Measurements from ENCODE around the gene C4orf36. TPM values are rescaled to one million over a fixed set of nuclear protein-coding genes. Genes with fewer than 3 reads are reported as not detected.

Gene C4orf36
- total and polyA plus RNA-seq, 2 of the 8 experiments (the other 6 are each of a cell fraction or from before 2014, with no cell fraction given) = 1.2 to 1.5 TPM

DNA sequence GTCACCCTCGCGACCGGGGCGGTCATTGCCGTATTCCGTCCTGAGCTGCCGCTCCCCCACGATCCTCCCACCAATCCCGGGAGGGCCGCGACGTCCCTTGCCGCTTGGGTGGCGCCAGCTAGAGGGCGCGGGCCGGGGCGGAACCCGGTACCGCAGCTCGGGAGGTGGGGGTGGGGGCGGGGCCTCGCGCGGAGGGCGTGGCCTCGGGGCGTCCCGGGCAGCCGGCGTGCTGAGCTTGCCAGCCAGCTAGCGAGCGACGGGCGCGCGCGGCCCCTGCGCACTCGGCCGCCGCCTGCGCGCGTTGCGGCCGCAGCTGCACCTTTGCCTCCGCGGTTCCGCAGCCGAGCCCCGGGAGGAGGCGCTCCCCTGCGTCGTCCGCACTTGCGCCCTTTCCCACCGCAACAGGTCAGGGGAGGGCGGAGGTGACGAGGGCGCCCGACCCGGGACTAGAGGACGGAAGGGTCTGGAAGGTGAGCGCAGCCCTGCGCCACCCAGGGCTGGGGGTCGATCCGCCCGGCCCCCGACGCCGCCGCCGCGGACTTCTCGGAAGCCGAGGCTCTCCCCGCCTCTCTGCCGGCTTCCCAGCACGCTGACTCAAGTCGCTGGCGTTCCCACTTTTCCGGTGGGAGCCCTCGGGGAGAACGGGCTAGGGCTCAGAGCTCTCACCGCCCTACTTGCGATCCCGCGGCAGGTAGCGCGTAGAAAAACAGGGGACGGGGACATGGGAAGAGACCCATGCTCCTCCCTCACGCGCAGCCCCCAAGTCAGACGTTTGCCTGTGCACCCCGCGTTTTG is 42.7 kb upstream of the C4orf36 start, which contains the start of gene AFF1:
TSS of gene AFF1 (plus strand) at position 241 of the 795 bp plus-strand sequence. CDS start 13,523 bp downstream, outside the sequence.
- H3K79me2 ChIP-seq (ENCODE audit: control insufficient read depth in 1 of 2, insufficient read depth in 2 of 2, low read length in 2 of 2) = peaks cover 23 to 39% of the 10 kb centered on the region in 2 experiments
- peak within 1 kb of the TSS; percentile 78 for H4K5ac ChIP-seq (ENCODE audit: insufficient read length, low read depth, low read length)
- peak within 1 kb of the TSS; percentile 64 for H2BK12ac ChIP-seq (ENCODE audit: low read depth, low read length)
- no peak within 1 kb of the TSS for H3K14ac ChIP-seq (ENCODE audit: insufficient read length)
- H3K9ac ChIP-seq (replicated peaks in 1 of 4; ENCODE audit: extremely low read depth in 1 of 4, low read depth in 3 of 4, low read length in 3 of 4) = peak within 1 kb of the TSS; percentile 72 to 85 (median 80)
- POLR2A ChIA-PET (ENCODE audit: partially characterized antibody) = interaction anchor here (0.6 to 15.3 kb wide), 29 partner anchors 12 to 490 kb away, joined by 3 to 319 read pairs (median 4); partner anchors contain the start of gene KLHL8
- CTCF ChIA-PET (ENCODE audit: partially characterized antibody) = interaction anchor here (0.6 to 2.5 kb wide), 17 partner anchors 10 to 186 kb away, joined by 3 to 13 read pairs (median 4); no protein-coding TSS in a partner anchor
- H3K23ac ChIP-seq (ENCODE audit: insufficient read length) = no peak within 1 kb of the TSS
- H3K4me1 ChIP-seq (replicated peaks in 1 of 4; ENCODE audit: control insufficient read depth in 3 of 4, insufficient read depth in 4 of 4, low read length in 3 of 4) = peaks cover 0 to 5% (median 3%) of the 10 kb centered on the region in 4 experiments; a peak in 3 of 7 replicates
- peaks cover 3% of the 10 kb centered on the region in 2 experiments for H4K20me1 ChIP-seq (replicated peaks in 1 of 2; ENCODE audit: control insufficient read depth in 1 of 2, insufficient read depth in 2 of 2, low read length in 2 of 2)
- no peaks in the 10 kb centered on the region for H3K27me3 ChIP-seq (replicated peaks in 1 of 4; ENCODE audit: control insufficient read depth in 3 of 4, extremely low read depth in 1 of 4, insufficient read depth in 3 of 4, low read length in 3 of 4)
- no peak within 1 kb of the TSS; the same call in 1 of the 2 replicates for H2BK15ac ChIP-seq (ENCODE audit: low read length)
- no peaks in the 10 kb centered on the region for H3K9me3 ChIP-seq (ENCODE audit: insufficient read depth in 2 of 2, low read depth in 1 of 2, low read length in 1 of 2)
- no peak within 1 kb of the TSS; the same call in 1 of the 2 replicates for H2BK20ac ChIP-seq (ENCODE audit: low read length)
- H3K56ac ChIP-seq (replicated peaks; ENCODE audit: insufficient read length, low read depth, low read length) = peak within 1 kb of the TSS; percentile 90
- 3% methylated on average over 47 of the region's 97 CpGs; no CpG with 5 or more reads in 1 of the 2 experiments for WGBS, 2 experiments (ENCODE audit: extremely low coverage in 1 of 2, insufficient coverage in 1 of 2, insufficient read length in 1 of 2, insufficient replicate concordance in 2 of 2, low coverage in 1 of 2, low lambda C conversion rate in 2 of 2, missing lambda C conversion rate in 1 of 2)
- peak within 1 kb of the TSS; percentile 69 for H3K4ac ChIP-seq (replicated peaks; ENCODE audit: insufficient read length, low read depth, low read length)
- no peak within 1 kb of the TSS for H2AK5ac ChIP-seq (ENCODE audit: low read depth, low read length)
- peak within 1 kb of the TSS; percentile 86 for H4K8ac ChIP-seq (ENCODE audit: extremely low read depth, insufficient read depth, low read length)
- peaks cover 2% of the 10 kb centered on the region; the same call in 1 of the 2 replicates for H3K79me1 ChIP-seq (ENCODE audit: low read depth, low read length)
- H3K36me3 ChIP-seq (ENCODE audit: control insufficient read depth in 2 of 4, insufficient read depth in 4 of 4, low read length in 3 of 4) = no peaks in the 10 kb centered on the region
- H3K23me2 ChIP-seq (ENCODE audit: low read depth, low read length) = peaks cover 4% of the 10 kb centered on the region; the same call in 1 of the 2 replicates
- peak within 1 kb of the TSS; percentile 91 for H3K18ac ChIP-seq (ENCODE audit: extremely low read depth, low read length)
- peak within 1 kb of the TSS; percentile 90 for H2BK5ac ChIP-seq (ENCODE audit: low read depth, low read length)
- 0 out of 2 replicates have a peak within 1 kb of the TSS, but pooled peaks have one; percentile 54 for H2AFZ ChIP-seq (ENCODE audit: low read length)
- peak within 1 kb of the TSS; percentile 77 to 81 for H3K4me2 ChIP-seq (ENCODE audit: insufficient read depth in 1 of 2, low read depth in 2 of 2, low read length in 2 of 2)
- peak within 1 kb of the TSS; percentile 67 for H4K91ac ChIP-seq (replicated peaks; ENCODE audit: insufficient read length, low read length)
- H2BK120ac ChIP-seq (replicated peaks; ENCODE audit: low read depth, low read length) = no peak within 1 kb of the TSS
- no peak for FAIRE-seq
- H3K27ac ChIP-seq (ENCODE audit: low read depth, low read length) = peak within 1 kb of the TSS; percentile 81
- H3K4me3 ChIP-seq (ENCODE audit: extremely low read depth in 1 of 4, insufficient read depth in 2 of 4, low read depth in 3 of 4, low read length in 4 of 4) = peak within 1 kb of the TSS; percentile 67 to 88 (median 80)
- peak; percentile 81 to 90 for DNase-seq (ENCODE audit: low read depth in 1 of 2, low spot score in 2 of 2)
- TF ChIP-seq KDM4A (IDR thresholded peaks at IDR 0.05; ENCODE audit: low read depth, low read length, severe bottlenecking) (peak; percentile 70), MAFK (IDR thresholded peaks at IDR 0.05; ENCODE audit: low read depth, low read length) (no peak), CTBP2 (IDR thresholded peaks at IDR 0.05; ENCODE audit: borderline replicate concordance, insufficient read depth, insufficient read length, low read length) (no peak), TCF12 (IDR thresholded peaks at IDR 0.05; ENCODE audit: low read depth, low read length) (peak; percentile 51; the same call in 1 of the 2 replicates), NRF1 (IDR thresholded peaks at IDR 0.05; ENCODE audit: low read depth, low read length) (peak; percentile 18; the same call in 1 of the 2 replicates), CBX8 (IDR thresholded peaks at IDR 0.05; ENCODE audit: borderline replicate concordance, low read depth, low read length) (no peak), SP4 (IDR thresholded peaks at IDR 0.05; ENCODE audit: low read length) (no peak), SUZ12 (IDR thresholded peaks at IDR 0.05; ENCODE audit: low read length) (no peak)
- TF ChIP-seq, protein P1, sequence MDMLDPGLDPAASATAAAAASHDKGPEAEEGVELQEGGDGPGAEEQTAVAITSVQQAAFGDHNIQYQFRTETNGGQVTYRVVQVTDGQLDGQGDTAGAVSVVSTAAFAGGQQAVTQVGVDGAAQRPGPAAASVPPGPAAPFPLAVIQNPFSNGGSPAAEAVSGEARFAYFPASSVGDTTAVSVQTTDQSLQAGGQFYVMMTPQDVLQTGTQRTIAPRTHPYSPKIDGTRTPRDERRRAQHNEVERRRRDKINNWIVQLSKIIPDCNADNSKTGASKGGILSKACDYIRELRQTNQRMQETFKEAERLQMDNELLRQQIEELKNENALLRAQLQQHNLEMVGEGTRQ (IDR thresholded peaks at IDR 0.05; ENCODE audit: low read length) = no peak

Data from H1 (cell line).